Activated CD8-positive, alpha-beta T cell treated with anti-CD3 and anti-CD28 coated beads, Interleukin-2, amount 10 ng/mL, durations not matched to agents 7 days and 5 days (primary cell): ENCODE data around the gene PWWP2A. TPM values are rescaled to one million over a fixed set of nuclear protein-coding genes. Genes with fewer than 3 reads are reported as not detected.

Experiments
- ATAC-seq: fragments of 150-1000 bp; cut with Tn5 transposase; one replicate; pipeline ENCODE4 v1.10.0; 2021; ENCODE audit warnings: moderate library complexity
- CTCF ChIA-PET: fragments of 350-600 bp; sonication (Branson Sonifier 250); formaldehyde crosslinking; loops from one replicate; lab custom pipeline; 2021; ENCODE audit warnings: antibody characterized with exemption; lab: Charles Lee
- POLR2A ChIA-PET: fragments of 350-600 bp; sonication (Branson Sonifier 250); formaldehyde crosslinking; loops from one replicate; lab custom pipeline; 2021; ENCODE audit warnings: antibody characterized with exemption; lab: Charles Lee
- DNase-seq: peaks from one replicate; pipeline ENCODE4 v3.0.0-alpha.2; 2020
- H3K27ac Mint-ChIP-seq: one replicate; pipeline ENCODE4 v1.8.0; 2021; ENCODE audit warnings: mild to moderate bottlenecking, mixed read lengths
- H3K27me3 Mint-ChIP-seq: one replicate; pipeline ENCODE4 v1.8.0; 2021; ENCODE audit warnings: low read depth, mixed read lengths
- H3K36me3 Mint-ChIP-seq: one replicate; pipeline ENCODE4 v1.8.0; 2021; ENCODE audit warnings: low read depth, mixed read lengths
- H3K4me1 Mint-ChIP-seq: one replicate; pipeline ENCODE4 v1.8.0; 2021; ENCODE audit warnings: low read depth, mixed read lengths
- H3K4me3 Mint-ChIP-seq: one replicate; pipeline ENCODE4 v1.8.0; 2021; ENCODE audit warnings: mild to moderate bottlenecking, mixed read lengths
- H3K9me3 Mint-ChIP-seq: one replicate; pipeline ENCODE4 v1.8.0; 2022; ENCODE audit warnings: mixed read lengths; ENCODE audit not compliant: insufficient read depth
- total RNA-seq, 2 experiments: library from RNA; stranded (reverse); gene quantifications; one replicate each; pipeline ENCODE4 v1.2.3, GENCODE V29; 2021

Gene PWWP2A
- total RNA-seq, 2 experiments from 2014 or later = 19.5 to 24.9 TPM

- Mint-ChIP-seq H3K4me1 (no peaks in the 10 kb centered on the region), H3K27me3 (no peaks in the 10 kb centered on the region), H3K4me3 (no peak overlapping the region), H3K9me3 (no peaks in the 10 kb centered on the region), H3K36me3 (peaks cover 23% of the 10 kb centered on the region), H3K27ac (no peak overlapping the region)
- CTCF ChIA-PET = interaction anchor here (1.7 kb wide), 1 partner anchor 15 kb away, joined by 5 read pairs; no protein-coding TSS in a partner anchor
- no peak for ATAC-seq
- POLR2A ChIA-PET = no interaction called here
- DNase-seq = no peak
These were observed 54.1 kb downstream of the PWWP2A start for GRCh38 chr5:160064995-160065614.

- Mint-ChIP-seq H3K27ac (no peak overlapping the region), H3K36me3 (peaks cover 26% of the 10 kb centered on the region), H3K9me3 (no peaks in the 10 kb centered on the region), H3K27me3 (no peaks in the 10 kb centered on the region), H3K4me1 (no peaks in the 10 kb centered on the region), H3K4me3 (no peak overlapping the region)
- CTCF ChIA-PET = interaction anchor here (1.7 kb wide), 1 partner anchor 16 kb away, joined by 5 read pairs; no protein-coding TSS in a partner anchor
- DNase-seq = no peak
- POLR2A ChIA-PET = no interaction called here
- ATAC-seq = no peak
These were observed 54.8 kb downstream of the PWWP2A start for GRCh38 chr5:160064417-160064810.

- POLR2A ChIA-PET = no interaction called here
- H3K27ac Mint-ChIP-seq = no peak overlapping the region
- CTCF ChIA-PET = interaction anchor here (0.8 kb wide), 1 partner anchor 40 kb away, joined by 3 read pairs; no protein-coding TSS in a partner anchor
- H3K4me3 Mint-ChIP-seq = no peak overlapping the region
- H3K4me1 Mint-ChIP-seq = no peaks in the 10 kb centered on the region
- no peaks in the 10 kb centered on the region for H3K9me3 Mint-ChIP-seq
- H3K27me3 Mint-ChIP-seq = no peaks in the 10 kb centered on the region
- peaks cover 36% of the 10 kb centered on the region for H3K36me3 Mint-ChIP-seq
- DNase-seq (no peak), ATAC-seq (no peak)
These were observed 57.5 kb downstream of the PWWP2A start for GRCh38 chr5:160061770-160062169.

- H3K4me3 Mint-ChIP-seq = no peak overlapping the region
- ChIA-PET CTCF (no interaction called here), POLR2A (no interaction called here)
- H3K9me3 Mint-ChIP-seq = no peaks in the 10 kb centered on the region
- H3K27ac Mint-ChIP-seq = no peak overlapping the region
- ATAC-seq (no peak), DNase-seq (no peak)
- H3K4me1 Mint-ChIP-seq = no peaks in the 10 kb centered on the region
- H3K36me3 Mint-ChIP-seq = peaks cover 42% of the 10 kb centered on the region
- H3K27me3 Mint-ChIP-seq = no peaks in the 10 kb centered on the region
These were observed 59.2 kb downstream of the PWWP2A start for GRCh38 chr5:160060001-160060400.

GRCh38 chr5:160057256-160057655, 62.0 kb downstream of the PWWP2A start:
- Mint-ChIP-seq H3K4me1 (no peaks in the 10 kb centered on the region), H3K27ac (no peak overlapping the region), H3K9me3 (no peaks in the 10 kb centered on the region), H3K4me3 (no peak overlapping the region), H3K36me3 (peaks cover 54% of the 10 kb centered on the region), H3K27me3 (no peaks in the 10 kb centered on the region)
- DNase-seq = no peak
- ChIA-PET POLR2A (no interaction called here), CTCF (no interaction called here)
- ATAC-seq = no peak

GRCh38 chr5:160054831-160055230, 64.4 kb downstream of the PWWP2A start:
- CTCF ChIA-PET = interaction anchor here (2.8 kb wide), 1 partner anchor 33 kb away, joined by 14 read pairs; no protein-coding TSS in a partner anchor
- Mint-ChIP-seq H3K27ac (no peak overlapping the region), H3K27me3 (no peaks in the 10 kb centered on the region), H3K9me3 (no peaks in the 10 kb centered on the region), H3K36me3 (peaks cover 56% of the 10 kb centered on the region), H3K4me1 (no peaks in the 10 kb centered on the region), H3K4me3 (no peak overlapping the region)
- POLR2A ChIA-PET = no interaction called here
- no peak for ATAC-seq
- no peak for DNase-seq

- CTCF ChIA-PET = interaction anchor here (2.8 kb wide), 1 partner anchor 32 kb away, joined by 14 read pairs; no protein-coding TSS in a partner anchor
- Mint-ChIP-seq H3K36me3 (peaks cover 55% of the 10 kb centered on the region), H3K27ac (no peak overlapping the region), H3K4me3 (no peak overlapping the region), H3K9me3 (no peaks in the 10 kb centered on the region), H3K27me3 (no peaks in the 10 kb centered on the region), H3K4me1 (no peaks in the 10 kb centered on the region)
- ATAC-seq (no peak), DNase-seq (no peak)
- POLR2A ChIA-PET = no interaction called here
These were observed 65.2 kb downstream of the PWWP2A start for GRCh38 chr5:160054047-160054446.

GRCh38 chr5:160049099-160049498, 70.2 kb downstream of the PWWP2A start:
- CTCF ChIA-PET = interaction anchor here (0.7 to 1.1 kb wide), 2 partner anchors 27 to 168 kb away, joined by 4 read pairs; no protein-coding TSS in a partner anchor
- H3K36me3 Mint-ChIP-seq = peaks cover 45% of the 10 kb centered on the region

GRCh38 chr5:160048131-160048530, 71.1 kb downstream of the PWWP2A start:
- CTCF ChIA-PET = no interaction called here

More at GRCh38 chr5:160049099-160049498, 70.2 kb downstream of the PWWP2A start:
- Mint-ChIP-seq H3K4me1 (no peaks in the 10 kb centered on the region), H3K27me3 (no peaks in the 10 kb centered on the region), H3K4me3 (no peak overlapping the region), H3K9me3 (no peaks in the 10 kb centered on the region), H3K27ac (no peak overlapping the region)
- POLR2A ChIA-PET = no interaction called here
- no peak for DNase-seq
- ATAC-seq = no peak

GRCh38 chr5:160047423-160047822, 71.8 kb downstream of the PWWP2A start:
- H3K4me1 Mint-ChIP-seq = no peaks in the 10 kb centered on the region
- DNase-seq (no peak), ATAC-seq (no peak)
- POLR2A ChIA-PET = no interaction called here
- peaks cover 33% of the 10 kb centered on the region for H3K36me3 Mint-ChIP-seq
- H3K4me3 Mint-ChIP-seq = no peak overlapping the region
- no peak overlapping the region for H3K27ac Mint-ChIP-seq
- no peaks in the 10 kb centered on the region for H3K27me3 Mint-ChIP-seq
- CTCF ChIA-PET = interaction anchor here (1.0 kb wide), 1 partner anchor 26 kb away, joined by 3 read pairs; no protein-coding TSS in a partner anchor
- no peaks in the 10 kb centered on the region for H3K9me3 Mint-ChIP-seq

More at GRCh38 chr5:160048131-160048530, 71.1 kb downstream of the PWWP2A start:
- DNase-seq (no peak), ATAC-seq (no peak)
- no peak overlapping the region for H3K4me3 Mint-ChIP-seq
- H3K36me3 Mint-ChIP-seq = peaks cover 39% of the 10 kb centered on the region
- H3K27me3 Mint-ChIP-seq = no peaks in the 10 kb centered on the region
- no peaks in the 10 kb centered on the region for H3K9me3 Mint-ChIP-seq
- POLR2A ChIA-PET = no interaction called here
- no peaks in the 10 kb centered on the region for H3K4me1 Mint-ChIP-seq
- H3K27ac Mint-ChIP-seq = no peak overlapping the region

- Mint-ChIP-seq H3K9me3 (no peaks in the 10 kb centered on the region), H3K27ac (no peak overlapping the region), H3K4me3 (no peak overlapping the region), H3K36me3 (peaks cover 23% of the 10 kb centered on the region), H3K27me3 (no peaks in the 10 kb centered on the region), H3K4me1 (no peaks in the 10 kb centered on the region)
- DNase-seq (no peak), ATAC-seq (no peak)
- ChIA-PET CTCF (interaction anchor here (0.7 kb wide), 1 partner anchor 23 kb away, joined by 3 read pairs; no protein-coding TSS in a partner anchor), POLR2A (no interaction called here)
These were observed 74.3 kb downstream of the PWWP2A start for GRCh38 chr5:160044967-160045366.

GRCh38 chr5:160044391-160044804, 74.9 kb downstream of the PWWP2A start:
- no peaks in the 10 kb centered on the region for H3K4me1 Mint-ChIP-seq
- no peaks in the 10 kb centered on the region for H3K27me3 Mint-ChIP-seq
- ATAC-seq (no peak), DNase-seq (no peak)
- ChIA-PET CTCF (no interaction called here), POLR2A (no interaction called here)
- H3K9me3 Mint-ChIP-seq = no peaks in the 10 kb centered on the region
- H3K36me3 Mint-ChIP-seq = peaks cover 21% of the 10 kb centered on the region
- H3K27ac Mint-ChIP-seq = no peak overlapping the region
- no peak overlapping the region for H3K4me3 Mint-ChIP-seq
